GM12873 (cell line): ENCODE results near the gene WFIKKN2.

Source experiments
- CTCF ChIP-seq: IDR thresholded peaks from 2 replicates; pipeline ENCODE4 v1.5.1; 2012; ENCODE audit warnings: low read depth, mild to moderate bottlenecking, moderate library complexity, low read length, control low read depth; ENCODE audit not compliant: insufficient read depth; ENCODE audit errors: missing control alignments

Gene WFIKKN2

GRCh38 chr17:50848711-50849110 lies 13.3 kb downstream of the WFIKKN2 start:
- TF ChIP-seq CTCF = no peak

GRCh38 chr17:50850640-50851039 lies 15.3 kb downstream of the WFIKKN2 start:
- TF ChIP-seq CTCF = no peak

GRCh38 chr17:50853015-50853615 lies 17.7 kb downstream of the WFIKKN2 start:
- TF ChIP-seq CTCF = no peak

GRCh38 chr17:50853781-50854180 lies 18.4 kb downstream of the WFIKKN2 start:
- no peak for TF ChIP-seq CTCF

GRCh38 chr17:50855708-50856330 lies 20.4 kb downstream of the WFIKKN2 start:
- no peak for TF ChIP-seq CTCF

- no peak for TF ChIP-seq CTCF
Observed at GRCh38 chr17:50856431-50856830, 21.0 kb downstream of the WFIKKN2 start.

GRCh38 chr17:50858486-50859225 lies 23.3 kb downstream of the WFIKKN2 start:
- TF ChIP-seq CTCF = no peak
